ENCODE data around the gene BLVRB.

- no peak for TF ChIP-seq CTCF (conservative IDR thresholded peaks at IDR 0.05)
- no peak for TF ChIP-seq EZH2 (IDR thresholded peaks at IDR 0.05; ENCODE audit: low read depth)
Observed at GRCh38 chr19:40414542-40415535, 50.7 kb downstream of the BLVRB start.

Data from PC-9 (cell line).